Measurements from ENCODE around the gene DNAJC7.

The DNAJC7 gene

DNA sequence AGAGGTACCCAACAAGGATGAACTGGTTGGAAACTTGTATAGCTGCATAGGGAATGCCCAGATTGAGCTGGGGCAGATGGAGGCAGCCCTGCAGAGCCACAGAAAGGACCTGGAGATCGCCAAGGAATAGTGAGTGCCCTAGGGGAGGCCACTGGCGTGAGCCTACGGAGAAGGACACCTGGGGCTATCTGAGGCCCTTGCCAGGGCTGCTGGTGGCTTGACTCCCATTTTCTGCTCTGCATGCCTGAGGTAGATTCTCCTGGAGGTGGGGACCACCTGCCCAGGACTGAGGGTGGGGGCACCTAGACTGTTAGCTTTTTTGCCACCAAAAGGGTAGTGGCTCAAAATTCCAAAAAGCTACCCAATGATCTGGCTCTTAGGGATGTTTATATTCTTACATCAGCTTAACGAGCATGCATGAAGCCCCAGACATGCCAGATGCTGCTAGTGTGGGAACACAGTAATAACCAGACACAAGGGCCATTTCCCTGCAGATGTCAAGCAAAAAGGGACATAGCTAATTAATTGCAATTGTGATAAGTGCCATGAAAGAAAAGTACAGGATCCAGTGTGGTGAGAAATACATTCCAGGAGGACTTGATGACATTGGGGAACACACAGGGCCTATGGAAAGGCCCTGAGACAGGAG lies 78.1 kb downstream of the DNAJC7 start:
- H2BK12ac ChIP-seq (ENCODE audit: low read length in 2 of 2) = no peak overlapping the region
- no peak overlapping the region for H2AK5ac ChIP-seq (ENCODE audit: low read length, severe bottlenecking)
- no peak overlapping the region for H3K23ac ChIP-seq (ENCODE audit: low read length in 2 of 2)
- no peak overlapping the region for H4K91ac ChIP-seq (ENCODE audit: low read length)
- 74% methylated on average over 4 of the region's 4 CpGs for WGBS
- no peaks in the 10 kb centered on the region for H3K27me3 ChIP-seq (ENCODE audit: control insufficient read depth in 1 of 2, insufficient read depth in 1 of 2, low read length in 2 of 2)
- DNase-seq = no peak
- H3K27ac ChIP-seq (ENCODE audit: low read length, poor library complexity, severe bottlenecking) = no peak overlapping the region
- no peak overlapping the region for H3K4me2 ChIP-seq (ENCODE audit: low read length, poor library complexity, severe bottlenecking)
- H4K8ac ChIP-seq (ENCODE audit: low read length) = no peak overlapping the region
- H3K79me1 ChIP-seq (replicated peaks; ENCODE audit: low read length, poor library complexity, severe bottlenecking) = no peaks in the 10 kb centered on the region
- H3K36me3 ChIP-seq (ENCODE audit: control insufficient read depth in 1 of 2, insufficient read depth in 2 of 2, low read depth in 1 of 2, low read length in 2 of 2) = peaks cover 8 to 22% of the 10 kb centered on the region in 2 experiments
- H3K9me3 ChIP-seq (ENCODE audit: control insufficient read depth, low read length) = no peaks in the 10 kb centered on the region
- H3K14ac ChIP-seq (ENCODE audit: low read length in 2 of 2) = no peak overlapping the region
- no peak overlapping the region for H2BK120ac ChIP-seq (ENCODE audit: low read depth, low read length)
- no peak overlapping the region for H2BK15ac ChIP-seq (ENCODE audit: low read depth, poor library complexity, severe bottlenecking)
- H2BK5ac ChIP-seq (ENCODE audit: low read depth, low read length, poor library complexity, severe bottlenecking) = no peak overlapping the region
- H3K9ac ChIP-seq (ENCODE audit: low read length) = no peak overlapping the region
- no peak overlapping the region for H2AFZ ChIP-seq (ENCODE audit: low read depth, low read length)
- H3K4ac ChIP-seq (ENCODE audit: low read depth in 1 of 2, low read length in 2 of 2) = no peak overlapping the region
- no peak overlapping the region for H3K18ac ChIP-seq (ENCODE audit: low read depth in 1 of 2, low read length in 2 of 2)
- H3K4me1 ChIP-seq (ENCODE audit: control insufficient read depth, insufficient read depth, low read depth, low read length) = peaks cover 2% of the 10 kb centered on the region
- H3K4me3 ChIP-seq (ENCODE audit: insufficient read depth in 1 of 2, low read depth in 1 of 2, low read length in 2 of 2) = no peak overlapping the region

DNA sequence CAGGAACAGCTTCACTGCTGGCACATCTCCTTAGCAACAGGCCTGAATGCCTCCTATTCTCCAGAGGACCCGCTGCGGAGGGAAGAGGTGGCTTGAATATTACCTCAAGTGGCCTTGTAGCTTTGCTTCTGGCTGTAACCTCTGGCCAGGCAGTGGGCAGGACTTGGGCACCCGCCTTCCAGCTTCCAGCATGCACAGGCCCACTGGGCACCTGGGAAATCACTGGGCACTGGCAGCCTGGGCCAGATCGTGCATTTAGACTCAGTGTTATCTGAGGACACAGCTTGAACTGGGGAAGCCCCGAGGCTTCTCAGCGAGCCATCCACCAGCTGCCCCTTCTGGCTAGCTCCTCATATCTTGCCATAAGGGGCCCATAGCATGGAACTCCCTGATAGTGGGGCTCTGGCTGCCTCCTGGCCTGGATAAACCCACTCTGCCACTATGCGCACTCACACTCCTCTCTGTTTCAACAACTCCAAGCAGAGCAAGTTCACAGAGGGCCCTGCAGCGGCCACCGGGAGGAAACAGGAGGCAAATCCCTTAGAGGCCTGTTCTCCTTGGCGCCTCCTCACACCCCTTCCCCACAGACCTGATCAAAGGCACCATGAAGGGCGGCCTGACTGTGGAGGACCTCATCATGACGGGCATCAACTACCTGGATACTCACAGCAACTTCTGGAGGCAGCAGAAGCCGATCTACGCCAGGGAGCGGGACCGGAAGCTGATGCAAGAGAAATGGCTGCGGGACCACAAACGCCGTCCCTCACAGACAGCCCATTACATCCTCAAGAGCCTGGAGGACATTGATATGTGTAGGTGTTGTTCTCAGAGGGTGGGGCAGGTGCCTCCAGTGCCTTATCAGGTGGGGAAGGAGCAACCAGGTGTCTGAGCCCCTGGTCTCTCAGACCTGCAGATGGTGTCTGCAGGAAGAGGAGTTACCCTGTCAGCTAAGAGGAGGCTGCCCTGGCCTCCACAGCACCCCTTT lies 79.0 kb downstream of the DNAJC7 start:
- no peak overlapping the region for H3K4me3 ChIP-seq (ENCODE audit: insufficient read depth in 1 of 2, low read depth in 1 of 2, low read length in 2 of 2)

GRCh38 chr17:41935641-41936040 lies 81.6 kb downstream of the DNAJC7 start:
- Histone ChIP-seq H3K27ac (ENCODE audit: low read length, poor library complexity, severe bottlenecking) (no peak overlapping the region), H3K4me1 (ENCODE audit: control insufficient read depth, insufficient read depth, low read depth, low read length) (no peaks in the 10 kb centered on the region), H2BK15ac (ENCODE audit: low read depth, poor library complexity, severe bottlenecking) (no peak overlapping the region), H3K23ac (ENCODE audit: low read length in 2 of 2) (no peak overlapping the region), H4K8ac (ENCODE audit: low read length) (no peak overlapping the region), H3K79me1 (replicated peaks; ENCODE audit: low read length, poor library complexity, severe bottlenecking) (peaks cover 2% of the 10 kb centered on the region), H2AK5ac (ENCODE audit: low read length, severe bottlenecking) (no peak overlapping the region), H4K91ac (ENCODE audit: low read length) (no peak overlapping the region), H3K9ac (ENCODE audit: low read length) (no peak overlapping the region), H3K4me2 (ENCODE audit: low read length, poor library complexity, severe bottlenecking) (no peak overlapping the region), H3K36me3 (ENCODE audit: control insufficient read depth in 1 of 2, insufficient read depth in 2 of 2, low read depth in 1 of 2, low read length in 2 of 2) (peaks cover 8 to 22% of the 10 kb centered on the region in 2 experiments), H3K18ac (ENCODE audit: low read depth in 1 of 2, low read length in 2 of 2) (no peak overlapping the region), H2BK120ac (ENCODE audit: low read depth, low read length) (no peak overlapping the region), H3K4me3 (ENCODE audit: insufficient read depth in 1 of 2, low read depth in 1 of 2, low read length in 2 of 2) (no peak overlapping the region), H2BK12ac (ENCODE audit: low read length in 2 of 2) (no peak overlapping the region), H3K9me3 (ENCODE audit: control insufficient read depth, low read length) (no peaks in the 10 kb centered on the region), H3K27me3 (ENCODE audit: control insufficient read depth in 1 of 2, insufficient read depth in 1 of 2, low read length in 2 of 2) (no peaks in the 10 kb centered on the region), H3K4ac (ENCODE audit: low read depth in 1 of 2, low read length in 2 of 2) (no peak overlapping the region), H2AFZ (ENCODE audit: low read depth, low read length) (no peak overlapping the region), H3K14ac (ENCODE audit: low read length in 2 of 2) (no peak overlapping the region), H2BK5ac (ENCODE audit: low read depth, low read length, poor library complexity, severe bottlenecking) (no peak overlapping the region)
- no peak for DNase-seq
- WGBS = 94% methylated on average over 6 of the region's 6 CpGs

More for the DNA sequence above, 79.0 kb downstream of the DNAJC7 start:
- Histone ChIP-seq H2BK15ac (ENCODE audit: low read depth, poor library complexity, severe bottlenecking) (no peak overlapping the region), H4K91ac (ENCODE audit: low read length) (no peak overlapping the region), H3K4ac (ENCODE audit: low read depth in 1 of 2, low read length in 2 of 2) (no peak overlapping the region), H3K23ac (ENCODE audit: low read length in 2 of 2) (no peak overlapping the region), H2BK12ac (ENCODE audit: low read length in 2 of 2) (no peak overlapping the region), H2BK120ac (ENCODE audit: low read depth, low read length) (no peak overlapping the region), H3K36me3 (ENCODE audit: control insufficient read depth in 1 of 2, insufficient read depth in 2 of 2, low read depth in 1 of 2, low read length in 2 of 2) (peaks cover 8 to 22% of the 10 kb centered on the region in 2 experiments), H3K79me1 (replicated peaks; ENCODE audit: low read length, poor library complexity, severe bottlenecking) (no peaks in the 10 kb centered on the region), H3K4me1 (ENCODE audit: control insufficient read depth, insufficient read depth, low read depth, low read length) (peaks cover 2% of the 10 kb centered on the region), H3K18ac (ENCODE audit: low read depth in 1 of 2, low read length in 2 of 2) (no peak overlapping the region), H2AFZ (ENCODE audit: low read depth, low read length) (no peak overlapping the region), H2AK5ac (ENCODE audit: low read length, severe bottlenecking) (no peak overlapping the region), H3K4me2 (ENCODE audit: low read length, poor library complexity, severe bottlenecking) (no peak overlapping the region), H3K27me3 (ENCODE audit: control insufficient read depth in 1 of 2, insufficient read depth in 1 of 2, low read length in 2 of 2) (no peaks in the 10 kb centered on the region), H2BK5ac (ENCODE audit: low read depth, low read length, poor library complexity, severe bottlenecking) (no peak overlapping the region), H3K9ac (ENCODE audit: low read length) (no peak overlapping the region), H3K27ac (ENCODE audit: low read length, poor library complexity, severe bottlenecking) (no peak overlapping the region), H4K8ac (ENCODE audit: low read length) (no peak overlapping the region), H3K14ac (ENCODE audit: low read length in 2 of 2) (no peak overlapping the region), H3K9me3 (ENCODE audit: control insufficient read depth, low read length) (no peaks in the 10 kb centered on the region)
- 93% methylated on average over 17 of the region's 19 CpGs for WGBS
- DNase-seq = no peak

DNA sequence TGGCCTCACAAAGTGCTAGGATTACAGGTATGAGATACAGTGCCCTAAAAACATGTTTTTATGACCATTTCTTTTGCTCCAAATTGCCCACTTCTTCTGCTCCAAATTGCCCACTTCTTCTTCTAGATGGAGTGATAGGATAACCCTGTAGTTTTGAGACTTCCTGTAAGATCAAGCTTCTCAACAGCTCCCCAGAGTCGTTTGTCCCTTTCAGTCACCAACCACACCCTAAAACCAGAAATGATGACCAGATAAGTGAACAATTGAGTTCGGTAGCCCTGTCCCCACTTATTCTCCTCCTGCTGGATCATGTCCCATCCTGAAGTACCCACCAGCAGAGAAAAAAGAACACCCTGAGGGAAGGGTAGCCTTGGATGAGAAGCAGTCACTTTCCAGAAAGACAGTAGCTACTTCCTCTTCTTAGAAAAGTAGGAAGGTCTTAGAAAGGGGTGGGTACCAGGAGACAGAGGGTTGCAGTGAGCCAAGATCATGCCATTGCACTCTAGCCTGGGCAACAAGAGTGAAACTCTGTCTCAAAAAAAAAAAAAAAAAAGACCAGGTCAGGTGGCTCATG lies 84.3 kb downstream of the DNAJC7 start:
- no peak overlapping the region for H3K18ac ChIP-seq (ENCODE audit: low read depth in 1 of 2, low read length in 2 of 2)
- H2BK120ac ChIP-seq (ENCODE audit: low read depth, low read length) = no peak overlapping the region
- WGBS = 36% methylated on average over 1 of the region's 2 CpGs
- no peak overlapping the region for H2AFZ ChIP-seq (ENCODE audit: low read depth, low read length)
- no peak for DNase-seq
- peaks cover 3% of the 10 kb centered on the region for H3K79me1 ChIP-seq (replicated peaks; ENCODE audit: low read length, poor library complexity, severe bottlenecking)
- H3K9ac ChIP-seq (ENCODE audit: low read length) = no peak overlapping the region
- H4K8ac ChIP-seq (ENCODE audit: low read length) = no peak overlapping the region
- no peak overlapping the region for H2AK5ac ChIP-seq (ENCODE audit: low read length, severe bottlenecking)
- H3K9me3 ChIP-seq (ENCODE audit: control insufficient read depth, low read length) = no peaks in the 10 kb centered on the region
- no peak overlapping the region for H3K23ac ChIP-seq (ENCODE audit: low read length in 2 of 2)
- H4K91ac ChIP-seq (ENCODE audit: low read length) = no peak overlapping the region
- no peak overlapping the region for H2BK15ac ChIP-seq (ENCODE audit: low read depth, poor library complexity, severe bottlenecking)
- H3K14ac ChIP-seq (ENCODE audit: low read length in 2 of 2) = no peak overlapping the region
- H3K4me3 ChIP-seq (ENCODE audit: insufficient read depth in 1 of 2, low read depth in 1 of 2, low read length in 2 of 2) = no peak overlapping the region
- H3K36me3 ChIP-seq (ENCODE audit: control insufficient read depth in 1 of 2, insufficient read depth in 2 of 2, low read depth in 1 of 2, low read length in 2 of 2) = peaks cover 8 to 17% of the 10 kb centered on the region in 2 experiments
- H2BK12ac ChIP-seq (ENCODE audit: low read length in 2 of 2) = no peak overlapping the region
- H3K4ac ChIP-seq (ENCODE audit: low read depth in 1 of 2, low read length in 2 of 2) = no peak overlapping the region
- no peak overlapping the region for H3K27ac ChIP-seq (ENCODE audit: low read length, poor library complexity, severe bottlenecking)
- H3K4me1 ChIP-seq (ENCODE audit: control insufficient read depth, insufficient read depth, low read depth, low read length) = peaks cover 3% of the 10 kb centered on the region
- no peak overlapping the region for H2BK5ac ChIP-seq (ENCODE audit: low read depth, low read length, poor library complexity, severe bottlenecking)
- H3K27me3 ChIP-seq (ENCODE audit: control insufficient read depth in 1 of 2, insufficient read depth in 1 of 2, low read length in 2 of 2) = no peaks in the 10 kb centered on the region
- H3K4me2 ChIP-seq (ENCODE audit: low read length, poor library complexity, severe bottlenecking) = no peak overlapping the region
